GM15510 (cell line): ENCODE measurements around the gene MNDA.

ENCODE experiments used
- POLR2A ChIP-seq: IDR thresholded peaks from 3 replicates; pipeline ENCODE4 v1.6.1; 2011; ENCODE audit warnings: borderline replicate concordance; ENCODE audit not compliant: insufficient read length; ENCODE audit errors: extremely low read depth

Gene MNDA

GRCh38 chr1:158819461-158820443 lies 11.4 kb upstream of the MNDA start:
- no peak for TF ChIP-seq POLR2A

GRCh38 chr1:158821723-158822122 lies 9.4 kb upstream of the MNDA start:
- no peak for TF ChIP-seq POLR2A

DNA sequence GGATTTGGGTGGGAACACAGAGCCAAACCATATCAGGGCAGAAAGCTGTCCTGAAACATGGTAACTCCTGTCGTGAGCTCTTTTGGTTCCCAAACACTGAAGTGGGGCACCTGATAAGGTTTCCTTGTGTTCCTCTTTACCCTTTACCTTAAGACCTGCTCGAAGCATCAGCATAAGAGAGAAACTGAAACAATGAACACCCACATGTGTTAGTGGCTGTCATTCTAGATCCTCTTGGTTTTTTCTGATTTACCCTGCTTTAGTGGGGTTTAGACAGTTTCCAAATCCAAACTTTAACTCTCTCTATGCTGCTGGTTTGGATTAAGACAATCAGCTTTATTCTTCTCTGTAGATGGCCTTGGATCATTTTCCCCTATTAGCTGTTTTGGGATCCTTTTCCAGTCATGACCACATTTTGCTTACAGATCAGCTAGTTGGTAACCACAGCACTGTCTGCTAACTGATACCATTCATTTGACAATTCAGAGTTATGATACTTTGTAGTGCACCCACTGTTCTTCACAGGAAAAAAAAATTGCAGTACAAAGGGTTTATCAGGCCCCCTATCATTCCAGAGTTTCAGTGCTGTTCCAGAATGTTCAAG lies 975 bp upstream of the MNDA start:
- no peak for TF ChIP-seq POLR2A

GRCh38 chr1:158833264-158833663 lies 2.1 kb downstream of the MNDA start:
- TF ChIP-seq POLR2A, result no peak

DNA sequence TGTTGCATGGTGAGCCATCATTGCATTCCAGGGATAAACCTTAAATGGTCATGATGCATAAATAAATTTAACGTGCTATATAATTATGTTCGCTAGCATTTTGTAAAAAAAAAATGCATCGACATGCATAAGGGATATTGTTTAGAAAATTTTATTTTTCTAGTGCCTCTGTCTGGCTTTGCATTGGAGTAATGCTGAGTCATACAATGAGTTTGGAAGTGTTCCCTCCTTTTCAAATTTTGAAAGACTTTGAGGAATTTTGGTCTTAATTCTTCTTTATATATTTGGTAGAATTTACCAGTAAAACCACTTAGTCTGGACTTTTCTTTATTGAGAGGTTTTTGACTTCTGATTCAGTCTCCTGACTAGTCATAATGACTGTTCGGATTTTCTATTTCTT lies 4.9 kb downstream of the MNDA start:
- TF ChIP-seq POLR2A, result no peak

DNA sequence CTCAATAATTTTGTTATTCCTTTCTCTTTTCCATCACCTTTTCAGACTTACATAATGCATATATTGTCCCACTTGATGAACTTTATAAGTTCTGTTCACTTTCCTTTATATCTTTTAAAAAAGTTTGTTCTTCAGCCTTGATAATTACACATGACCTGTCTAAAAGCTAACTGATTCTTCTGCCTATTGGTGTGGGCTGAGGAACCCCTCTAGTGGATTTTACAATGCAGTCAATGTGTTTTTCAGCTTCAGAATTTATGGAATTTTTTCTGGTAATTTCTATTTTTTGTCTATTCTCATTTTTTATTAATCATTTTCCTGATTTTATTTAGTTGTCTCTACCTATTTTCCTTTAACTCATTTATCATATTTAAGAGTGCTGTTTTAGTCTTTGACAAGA lies 7.5 kb downstream of the MNDA start:
- TF ChIP-seq POLR2A, result no peak

- TF ChIP-seq POLR2A, result no peak
These were observed 8.4 kb downstream of the MNDA start for GRCh38 chr1:158839566-158839965.

GRCh38 chr1:158840236-158840635 lies 9.1 kb downstream of the MNDA start:
- TF ChIP-seq POLR2A, result no peak

GRCh38 chr1:158864595-158864994 lies 33.4 kb downstream of the MNDA start:
- TF ChIP-seq POLR2A, result no peak

- TF ChIP-seq POLR2A, result no peak
These were observed 42.0 kb downstream of the MNDA start for GRCh38 chr1:158873141-158873540.

DNA sequence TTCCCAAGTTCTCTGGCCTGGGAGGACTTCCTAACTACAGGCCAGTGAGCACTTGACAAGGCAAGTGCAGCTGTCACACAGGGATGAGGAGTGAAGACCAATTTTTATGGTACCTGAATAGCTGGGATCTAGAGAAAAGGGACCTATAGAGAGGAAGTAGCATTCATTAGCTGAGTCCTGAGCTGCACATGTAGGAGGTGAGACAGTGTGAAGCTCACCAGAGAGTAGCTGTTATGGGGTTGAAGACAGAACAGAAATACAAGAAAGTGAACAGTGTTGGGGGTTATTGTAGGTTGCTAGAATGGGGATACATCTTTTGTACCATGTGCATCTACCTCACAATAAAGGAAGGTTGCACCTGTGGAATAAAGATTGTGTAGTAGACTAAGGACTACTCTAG lies 62.5 kb downstream of the MNDA start:
- TF ChIP-seq POLR2A, result no peak

GRCh38 chr1:158898722-158899121 lies 67.6 kb downstream of the MNDA start:
- TF ChIP-seq POLR2A, result no peak
